Measurements from ENCODE around the gene ABCD2. TPM values are rescaled to one million over a fixed set of nuclear protein-coding genes. Genes with fewer than 3 reads are reported as not detected.

ABCD2 gene
- total and polyA plus RNA-seq, 9 of the 15 experiments (the other 6 are each of a cell fraction or from before 2014, with no cell fraction given), result 0.01 to 0.08 (median 0.04) TPM; not detected in 3

DNA sequence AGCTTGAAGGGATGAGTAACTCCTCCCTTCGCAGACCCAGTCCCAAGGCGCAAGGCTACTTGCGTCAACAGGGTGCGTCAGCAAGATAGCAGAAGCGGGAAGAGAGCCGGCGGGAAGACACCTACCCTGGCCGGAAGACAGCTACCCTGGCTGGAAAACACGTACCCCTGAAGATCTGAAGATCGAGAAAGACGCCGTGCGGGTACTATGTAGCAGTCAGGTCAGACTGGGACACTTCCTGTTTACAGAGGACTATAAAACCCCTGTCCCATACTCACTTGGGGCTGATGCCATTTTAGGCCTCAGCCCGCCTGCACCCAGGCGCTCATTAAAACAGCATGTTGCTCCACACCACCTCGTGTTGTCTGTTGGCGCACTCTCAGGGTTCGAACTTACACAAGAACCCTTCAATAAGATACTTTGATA is 80.9 kb downstream of the ABCD2 start (continued):
- TF ChIP-seq, protein P1, sequence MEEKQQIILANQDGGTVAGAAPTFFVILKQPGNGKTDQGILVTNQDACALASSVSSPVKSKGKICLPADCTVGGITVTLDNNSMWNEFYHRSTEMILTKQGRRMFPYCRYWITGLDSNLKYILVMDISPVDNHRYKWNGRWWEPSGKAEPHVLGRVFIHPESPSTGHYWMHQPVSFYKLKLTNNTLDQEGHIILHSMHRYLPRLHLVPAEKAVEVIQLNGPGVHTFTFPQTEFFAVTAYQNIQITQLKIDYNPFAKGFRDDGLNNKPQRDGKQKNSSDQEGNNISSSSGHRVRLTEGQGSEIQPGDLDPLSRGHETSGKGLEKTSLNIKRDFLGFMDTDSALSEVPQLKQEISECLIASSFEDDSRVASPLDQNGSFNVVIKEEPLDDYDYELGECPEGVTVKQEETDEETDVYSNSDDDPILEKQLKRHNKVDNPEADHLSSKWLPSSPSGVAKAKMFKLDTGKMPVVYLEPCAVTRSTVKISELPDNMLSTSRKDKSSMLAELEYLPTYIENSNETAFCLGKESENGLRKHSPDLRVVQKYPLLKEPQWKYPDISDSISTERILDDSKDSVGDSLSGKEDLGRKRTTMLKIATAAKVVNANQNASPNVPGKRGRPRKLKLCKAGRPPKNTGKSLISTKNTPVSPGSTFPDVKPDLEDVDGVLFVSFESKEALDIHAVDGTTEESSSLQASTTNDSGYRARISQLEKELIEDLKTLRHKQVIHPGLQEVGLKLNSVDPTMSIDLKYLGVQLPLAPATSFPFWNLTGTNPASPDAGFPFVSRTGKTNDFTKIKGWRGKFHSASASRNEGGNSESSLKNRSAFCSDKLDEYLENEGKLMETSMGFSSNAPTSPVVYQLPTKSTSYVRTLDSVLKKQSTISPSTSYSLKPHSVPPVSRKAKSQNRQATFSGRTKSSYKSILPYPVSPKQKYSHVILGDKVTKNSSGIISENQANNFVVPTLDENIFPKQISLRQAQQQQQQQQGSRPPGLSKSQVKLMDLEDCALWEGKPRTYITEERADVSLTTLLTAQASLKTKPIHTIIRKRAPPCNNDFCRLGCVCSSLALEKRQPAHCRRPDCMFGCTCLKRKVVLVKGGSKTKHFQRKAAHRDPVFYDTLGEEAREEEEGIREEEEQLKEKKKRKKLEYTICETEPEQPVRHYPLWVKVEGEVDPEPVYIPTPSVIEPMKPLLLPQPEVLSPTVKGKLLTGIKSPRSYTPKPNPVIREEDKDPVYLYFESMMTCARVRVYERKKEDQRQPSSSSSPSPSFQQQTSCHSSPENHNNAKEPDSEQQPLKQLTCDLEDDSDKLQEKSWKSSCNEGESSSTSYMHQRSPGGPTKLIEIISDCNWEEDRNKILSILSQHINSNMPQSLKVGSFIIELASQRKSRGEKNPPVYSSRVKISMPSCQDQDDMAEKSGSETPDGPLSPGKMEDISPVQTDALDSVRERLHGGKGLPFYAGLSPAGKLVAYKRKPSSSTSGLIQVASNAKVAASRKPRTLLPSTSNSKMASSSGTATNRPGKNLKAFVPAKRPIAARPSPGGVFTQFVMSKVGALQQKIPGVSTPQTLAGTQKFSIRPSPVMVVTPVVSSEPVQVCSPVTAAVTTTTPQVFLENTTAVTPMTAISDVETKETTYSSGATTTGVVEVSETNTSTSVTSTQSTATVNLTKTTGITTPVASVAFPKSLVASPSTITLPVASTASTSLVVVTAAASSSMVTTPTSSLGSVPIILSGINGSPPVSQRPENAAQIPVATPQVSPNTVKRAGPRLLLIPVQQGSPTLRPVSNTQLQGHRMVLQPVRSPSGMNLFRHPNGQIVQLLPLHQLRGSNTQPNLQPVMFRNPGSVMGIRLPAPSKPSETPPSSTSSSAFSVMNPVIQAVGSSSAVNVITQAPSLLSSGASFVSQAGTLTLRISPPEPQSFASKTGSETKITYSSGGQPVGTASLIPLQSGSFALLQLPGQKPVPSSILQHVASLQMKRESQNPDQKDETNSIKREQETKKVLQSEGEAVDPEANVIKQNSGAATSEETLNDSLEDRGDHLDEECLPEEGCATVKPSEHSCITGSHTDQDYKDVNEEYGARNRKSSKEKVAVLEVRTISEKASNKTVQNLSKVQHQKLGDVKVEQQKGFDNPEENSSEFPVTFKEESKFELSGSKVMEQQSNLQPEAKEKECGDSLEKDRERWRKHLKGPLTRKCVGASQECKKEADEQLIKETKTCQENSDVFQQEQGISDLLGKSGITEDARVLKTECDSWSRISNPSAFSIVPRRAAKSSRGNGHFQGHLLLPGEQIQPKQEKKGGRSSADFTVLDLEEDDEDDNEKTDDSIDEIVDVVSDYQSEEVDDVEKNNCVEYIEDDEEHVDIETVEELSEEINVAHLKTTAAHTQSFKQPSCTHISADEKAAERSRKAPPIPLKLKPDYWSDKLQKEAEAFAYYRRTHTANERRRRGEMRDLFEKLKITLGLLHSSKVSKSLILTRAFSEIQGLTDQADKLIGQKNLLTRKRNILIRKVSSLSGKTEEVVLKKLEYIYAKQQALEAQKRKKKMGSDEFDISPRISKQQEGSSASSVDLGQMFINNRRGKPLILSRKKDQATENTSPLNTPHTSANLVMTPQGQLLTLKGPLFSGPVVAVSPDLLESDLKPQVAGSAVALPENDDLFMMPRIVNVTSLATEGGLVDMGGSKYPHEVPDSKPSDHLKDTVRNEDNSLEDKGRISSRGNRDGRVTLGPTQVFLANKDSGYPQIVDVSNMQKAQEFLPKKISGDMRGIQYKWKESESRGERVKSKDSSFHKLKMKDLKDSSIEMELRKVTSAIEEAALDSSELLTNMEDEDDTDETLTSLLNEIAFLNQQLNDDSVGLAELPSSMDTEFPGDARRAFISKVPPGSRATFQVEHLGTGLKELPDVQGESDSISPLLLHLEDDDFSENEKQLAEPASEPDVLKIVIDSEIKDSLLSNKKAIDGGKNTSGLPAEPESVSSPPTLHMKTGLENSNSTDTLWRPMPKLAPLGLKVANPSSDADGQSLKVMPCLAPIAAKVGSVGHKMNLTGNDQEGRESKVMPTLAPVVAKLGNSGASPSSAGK (IDR thresholded peaks at IDR 0.05), result peak; percentile 90
- TF ChIP-seq FUS (optimal IDR thresholded peaks at IDR 0.05; ENCODE audit: low read depth, low read length) (no peak), MCM5 (IDR thresholded peaks at IDR 0.05; ENCODE audit: low read depth) (no peak), CBX3 (IDR thresholded peaks at IDR 0.05; ENCODE audit: borderline replicate concordance in 1 of 2, low read length in 2 of 2) (peak in 1 of 2 experiments; percentile 64; a peak in 1 of 3 replicates), RBFOX2 (IDR thresholded peaks at IDR 0.05; ENCODE audit: low read depth, low read length) (peak; percentile 58), U2AF1 (optimal IDR thresholded peaks at IDR 0.05; ENCODE audit: low read depth, low read length) (no peak), SUPT5H (IDR thresholded peaks at IDR 0.05) (peak; percentile 58), GATAD2A (IDR thresholded peaks at IDR 0.05) (no peak), MEF2D (tag; conservative IDR thresholded peaks at IDR 0.05; ENCODE audit: low read depth) (no peak), POLR3G (IDR thresholded peaks at IDR 0.05; ENCODE audit: extremely low read depth, insufficient read length, insufficient replicate concordance) (no peak), HCFC1 (IDR thresholded peaks at IDR 0.05; ENCODE audit: low read depth, low read length) (peak; percentile 71), TFAM (CRISPR knock-in tag; conservative IDR thresholded peaks at IDR 0.05) (no peak), ZNF197 (CRISPR knock-in tag; IDR thresholded peaks at IDR 0.05; ENCODE audit: low read depth) (no peak), ZZZ3 (IDR thresholded peaks at IDR 0.05) (0 out of 2 replicates have a peak, but pooled peaks have one; percentile 21)
- TF ChIP-seq, protein P2, sequence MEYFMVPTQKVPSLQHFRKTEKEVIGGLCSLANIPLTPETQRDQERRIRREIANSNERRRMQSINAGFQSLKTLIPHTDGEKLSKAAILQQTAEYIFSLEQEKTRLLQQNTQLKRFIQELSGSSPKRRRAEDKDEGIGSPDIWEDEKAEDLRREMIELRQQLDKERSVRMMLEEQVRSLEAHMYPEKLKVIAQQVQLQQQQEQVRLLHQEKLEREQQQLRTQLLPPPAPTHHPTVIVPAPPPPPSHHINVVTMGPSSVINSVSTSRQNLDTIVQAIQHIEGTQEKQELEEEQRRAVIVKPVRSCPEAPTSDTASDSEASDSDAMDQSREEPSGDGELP (CRISPR knock-in tag; IDR thresholded peaks at IDR 0.05; ENCODE audit: borderline replicate concordance), result no peak
